T-cell (primary cell): ENCODE data around the gene CACNA1G. TPM values are rescaled to one million over a fixed set of nuclear protein-coding genes. Genes with fewer than 3 reads are reported as not detected.

Source experiments
- ATAC-seq, 4 experiments: fragments of 200-7000 bp in 3 of 4; fragments of 150-1000 bp in 1 of 4; cut with Tn5 transposase; replicated peaks in 1 of 4; 1 replicate in 3 of 4; 2 replicates in 1 of 4; pipeline ENCODE4 v1.10.0; 2021; ENCODE audit warnings: moderate library complexity in 3 of 4, mild to moderate bottlenecking in 2 of 4, moderate number of reproducible peaks in 1 of 4
- CTCF ChIA-PET, 2 donors: fragments of 300-600 bp; sonication (Branson Sonifier 250); formaldehyde crosslinking; loops; one replicate each; lab custom pipeline; 2022; ENCODE audit warnings: antibody characterized with exemption in 2 of 2; lab: Charles Lee
- POLR2A ChIA-PET, 2 donors: fragments of 300-600 bp; sonication (Branson Sonifier 250); formaldehyde crosslinking; loops; one replicate each; lab custom pipeline; 2022; ENCODE audit warnings: antibody characterized with exemption in 2 of 2; lab: Charles Lee
- DNase-seq, 35 experiments: peaks; one replicate each; pipeline versions ENCODE4 v3.0.0 to v3.0.0-alpha.2; 2013 to 2023
- H3K27ac ChIP-seq: one replicate; pipeline ENCODE4 v1.5.1; 2013; ENCODE audit warnings: low read length
- H3K27me3 ChIP-seq, 2 experiments: replicated peaks in 1 of 2; 1 replicate in 1 of 2; 2 replicates in 1 of 2; pipeline versions ENCODE4 v1.6.1 to v1.7.0; 2013; ENCODE audit warnings: low read length in 1 of 2, mixed read lengths in 1 of 2; ENCODE audit not compliant: control insufficient read depth in 2 of 2, insufficient read depth in 2 of 2; ENCODE audit errors: extremely low read depth in 1 of 2
- H3K36me3 ChIP-seq, 2 donors: 1 replicate in 1 of 2; 2 replicates in 1 of 2; pipeline versions ENCODE4 v1.6.1 to v1.7.0; 2013; ENCODE audit warnings: low read length in 1 of 2; ENCODE audit not compliant: control insufficient read depth in 2 of 2, insufficient read depth in 1 of 2; ENCODE audit errors: extremely low read depth in 1 of 2
- H3K4me1 ChIP-seq, 2 experiments: 1 replicate in 1 of 2; 2 replicates in 1 of 2; pipeline versions ENCODE4 v1.6.1 to v1.7.0; 2013; ENCODE audit warnings: low read length in 2 of 2, mixed read lengths in 1 of 2; ENCODE audit not compliant: insufficient read depth in 2 of 2, control insufficient read depth in 1 of 2; ENCODE audit errors: extremely low read depth in 1 of 2
- H3K4me3 ChIP-seq, 2 donors: 1 replicate in 1 of 2; 2 replicates in 1 of 2; pipeline versions ENCODE4 v1.5.1 to v1.7.0; 2013; ENCODE audit warnings: mild to moderate bottlenecking in 2 of 2, low read length in 1 of 2, moderate library complexity in 1 of 2; ENCODE audit not compliant: control insufficient read depth in 1 of 2; ENCODE audit errors: extremely low read depth in 1 of 2
- H3K9me3 ChIP-seq: 2 replicates; pipeline ENCODE4 v1.7.0; 2013
- H3K27ac Mint-ChIP-seq, 2 donors: one replicate each; pipeline ENCODE4 v1.8.0; 2020 to 2021; ENCODE audit warnings: mild to moderate bottlenecking in 2 of 2, mixed read lengths in 2 of 2
- H3K27me3 Mint-ChIP-seq, 2 donors: one replicate each; pipeline ENCODE4 v1.8.0; 2021 to 2022; ENCODE audit warnings: mixed read lengths in 2 of 2
- H3K36me3 Mint-ChIP-seq: one replicate; pipeline ENCODE4 v1.8.0; 2021; ENCODE audit warnings: mixed read lengths
- H3K4me1 Mint-ChIP-seq, 3 donors: one replicate each; pipeline ENCODE4 v1.8.0; 2020 to 2022; ENCODE audit warnings: mixed read lengths in 3 of 3, mild to moderate bottlenecking in 1 of 3
- H3K4me3 Mint-ChIP-seq, 3 donors: one replicate each; pipeline ENCODE4 v1.8.0; 2020 to 2022; ENCODE audit warnings: mild to moderate bottlenecking in 3 of 3, mixed read lengths in 3 of 3, moderate library complexity in 3 of 3
- H3K9me3 Mint-ChIP-seq, 3 donors: one replicate each; pipeline ENCODE4 v1.8.0; 2020 to 2022; ENCODE audit warnings: mixed read lengths in 3 of 3
- WGBS: methylation state at CpG from one replicate; pipeline ENCODE4 v1.1.5; 2013; ENCODE audit warnings: missing lambda C conversion rate; ENCODE audit not compliant: insufficient coverage; 5-methylcytosine and 5-hydroxymethylcytosine counted together
- total RNA-seq, 35 experiments: library from RNA in 6 of 35; stranded (reverse) in 6 of 35; fragments of 120-200 nt in 1 of 35; gene quantifications; one replicate each; pipeline versions ENCODE4 v1.2.1 to v1.2.4 and lab custom pipeline; 2013 to 2026

The CACNA1G gene
- total RNA-seq, 5 donors from 2014 or later (not counting 1 experiment from before 2014, with no cell fraction given): not detected

DNA sequence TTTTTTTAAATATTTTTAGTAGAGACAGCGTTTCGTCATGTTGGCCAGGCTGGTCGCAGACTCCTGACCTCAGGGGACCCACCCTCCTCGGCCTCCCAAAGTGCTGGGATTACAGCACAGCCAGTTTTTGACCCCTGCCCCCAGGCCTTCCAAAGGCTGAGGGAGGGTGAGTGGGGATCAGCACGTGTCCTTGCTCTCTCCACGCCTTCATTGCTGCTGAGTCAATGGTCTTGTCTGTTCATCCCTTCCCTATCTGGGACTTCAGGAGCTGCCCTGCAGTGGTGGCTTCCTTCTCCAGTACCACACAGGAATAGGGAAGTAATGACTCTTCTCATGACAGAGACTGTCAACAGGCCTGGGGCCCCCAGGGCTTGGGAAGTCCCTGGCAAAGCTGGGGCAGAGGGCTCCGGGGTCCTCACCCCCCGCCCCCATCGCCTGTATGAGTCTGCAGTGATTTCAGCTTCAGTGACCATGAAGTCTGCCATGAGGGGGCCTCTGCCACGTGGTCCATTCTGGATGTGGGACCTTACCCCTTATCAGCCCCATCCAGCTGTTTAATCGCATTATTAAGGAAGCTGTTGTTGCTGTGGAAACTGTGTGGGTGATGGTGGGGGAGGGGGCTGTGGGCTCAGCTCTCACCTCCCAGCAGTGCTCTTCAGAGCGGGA is 80.3 kb downstream of the CACNA1G start:
- ChIA-PET POLR2A (no interaction called here), CTCF (no interaction called here)
- 81% methylated on average over 8 of the region's 12 CpGs for WGBS
- ATAC-seq: no peak
- Histone ChIP-seq H3K9me3 (no peaks in the 10 kb centered on the region), H3K4me1 (no peaks in the 10 kb centered on the region), H3K4me3 (no peak overlapping the region), H3K27ac (no peak overlapping the region), H3K27me3 (peaks cover 0 to 68% of the 10 kb centered on the region in 2 experiments), H3K36me3 (no peaks in the 10 kb centered on the region)
- no peak for DNase-seq
- no peak overlapping the region for H3K4me3 Mint-ChIP-seq
- H3K36me3 Mint-ChIP-seq: no peaks in the 10 kb centered on the region
- no peaks in the 10 kb centered on the region for H3K4me1 Mint-ChIP-seq
- no peak overlapping the region for H3K27ac Mint-ChIP-seq
- no peaks in the 10 kb centered on the region for H3K9me3 Mint-ChIP-seq
- H3K27me3 Mint-ChIP-seq: peaks cover 28 to 47% of the 10 kb centered on the region in 2 donors

- DNase-seq (no peak), ATAC-seq (no peak)
- Mint-ChIP-seq H3K36me3 (no peaks in the 10 kb centered on the region), H3K4me1 (no peaks in the 10 kb centered on the region), H3K9me3 (no peaks in the 10 kb centered on the region), H3K27ac (no peak overlapping the region), H3K4me3 (no peak overlapping the region), H3K27me3 (peaks cover 26 to 46% of the 10 kb centered on the region in 2 donors)
- H3K27ac ChIP-seq: no peak overlapping the region
- H3K36me3 ChIP-seq: no peaks in the 10 kb centered on the region
- no peak overlapping the region for H3K4me3 ChIP-seq
- POLR2A ChIA-PET: no interaction called here
- H3K27me3 ChIP-seq: peaks cover 0 to 64% of the 10 kb centered on the region in 2 experiments
- WGBS: 67% methylated on average over 1 of the region's 3 CpGs
- CTCF ChIA-PET: no interaction called here
- H3K9me3 ChIP-seq: no peaks in the 10 kb centered on the region
- H3K4me1 ChIP-seq: no peaks in the 10 kb centered on the region
Observed at GRCh38 chr17:50641357-50641756, 80.8 kb downstream of the CACNA1G start.

DNA sequence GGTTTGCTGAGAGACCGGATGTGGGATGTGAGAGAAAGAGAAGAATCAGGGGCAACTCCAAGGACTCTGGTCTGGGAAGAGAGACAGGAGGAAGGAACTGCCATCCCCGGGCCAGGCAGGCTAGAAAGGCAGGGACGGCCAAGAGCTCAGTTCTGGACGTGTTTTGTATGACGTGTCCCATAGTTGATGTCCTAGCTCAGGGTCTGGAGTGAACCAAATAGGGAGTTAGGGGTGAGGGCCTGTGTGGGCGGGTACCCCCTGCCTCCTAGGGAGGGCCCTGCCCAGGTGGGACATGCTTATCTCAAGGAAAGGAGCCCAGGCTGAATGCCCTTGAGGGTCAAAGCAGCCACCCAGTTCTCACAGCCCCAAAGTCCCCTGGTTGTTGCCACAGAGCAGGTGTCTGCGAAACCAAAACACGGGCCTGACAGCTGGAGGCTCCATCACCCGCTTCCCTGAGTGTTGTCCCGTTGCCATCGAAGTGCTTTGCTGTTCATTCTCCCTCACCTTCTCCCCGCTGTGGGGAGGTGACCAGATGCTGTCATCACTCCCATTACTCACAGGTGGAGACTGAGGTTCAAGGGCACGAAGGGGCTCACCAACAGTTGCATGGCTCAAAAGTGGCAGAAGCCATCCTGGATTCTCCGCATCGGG is 81.7 kb downstream of the CACNA1G start:
- Mint-ChIP-seq H3K9me3 (no peaks in the 10 kb centered on the region), H3K27me3 (peaks cover 24 to 40% of the 10 kb centered on the region in 2 donors), H3K4me1 (no peaks in the 10 kb centered on the region), H3K27ac (no peak overlapping the region), H3K36me3 (no peaks in the 10 kb centered on the region), H3K4me3 (no peak overlapping the region)
- H3K27me3 ChIP-seq: peaks cover 0 to 58% of the 10 kb centered on the region in 2 experiments
- H3K4me3 ChIP-seq: no peak overlapping the region
- ChIA-PET POLR2A (no interaction called here), CTCF (interaction anchor here in 1 of 2 donors (0.7 kb wide), 1 partner anchor 441 kb away, joined by 3 read pairs; no protein-coding TSS in a partner anchor)
- H3K36me3 ChIP-seq: no peaks in the 10 kb centered on the region
- H3K9me3 ChIP-seq: no peaks in the 10 kb centered on the region
- ATAC-seq (no peak), DNase-seq (no peak)
- H3K27ac ChIP-seq: no peak overlapping the region
- H3K4me1 ChIP-seq: no peaks in the 10 kb centered on the region
- WGBS: 88% methylated on average over 8 of the region's 15 CpGs

GRCh38 chr17:50642722-50643656 is 82.5 kb downstream of the CACNA1G start:
- Histone ChIP-seq H3K4me3 (no peak overlapping the region), H3K27me3 (peaks cover 0 to 54% of the 10 kb centered on the region in 2 experiments), H3K4me1 (no peaks in the 10 kb centered on the region), H3K36me3 (no peaks in the 10 kb centered on the region), H3K9me3 (no peaks in the 10 kb centered on the region), H3K27ac (no peak overlapping the region)
- no peak for DNase-seq
- Mint-ChIP-seq H3K4me3 (no peak overlapping the region), H3K4me1 (no peaks in the 10 kb centered on the region), H3K9me3 (no peaks in the 10 kb centered on the region), H3K27ac (no peak overlapping the region), H3K36me3 (no peaks in the 10 kb centered on the region), H3K27me3 (peaks cover 19 to 32% of the 10 kb centered on the region in 2 donors)
- ATAC-seq: no peak
- CTCF ChIA-PET: no interaction called here
- POLR2A ChIA-PET: no interaction called here
- 86% methylated on average over 7 of the region's 10 CpGs for WGBS

DNA sequence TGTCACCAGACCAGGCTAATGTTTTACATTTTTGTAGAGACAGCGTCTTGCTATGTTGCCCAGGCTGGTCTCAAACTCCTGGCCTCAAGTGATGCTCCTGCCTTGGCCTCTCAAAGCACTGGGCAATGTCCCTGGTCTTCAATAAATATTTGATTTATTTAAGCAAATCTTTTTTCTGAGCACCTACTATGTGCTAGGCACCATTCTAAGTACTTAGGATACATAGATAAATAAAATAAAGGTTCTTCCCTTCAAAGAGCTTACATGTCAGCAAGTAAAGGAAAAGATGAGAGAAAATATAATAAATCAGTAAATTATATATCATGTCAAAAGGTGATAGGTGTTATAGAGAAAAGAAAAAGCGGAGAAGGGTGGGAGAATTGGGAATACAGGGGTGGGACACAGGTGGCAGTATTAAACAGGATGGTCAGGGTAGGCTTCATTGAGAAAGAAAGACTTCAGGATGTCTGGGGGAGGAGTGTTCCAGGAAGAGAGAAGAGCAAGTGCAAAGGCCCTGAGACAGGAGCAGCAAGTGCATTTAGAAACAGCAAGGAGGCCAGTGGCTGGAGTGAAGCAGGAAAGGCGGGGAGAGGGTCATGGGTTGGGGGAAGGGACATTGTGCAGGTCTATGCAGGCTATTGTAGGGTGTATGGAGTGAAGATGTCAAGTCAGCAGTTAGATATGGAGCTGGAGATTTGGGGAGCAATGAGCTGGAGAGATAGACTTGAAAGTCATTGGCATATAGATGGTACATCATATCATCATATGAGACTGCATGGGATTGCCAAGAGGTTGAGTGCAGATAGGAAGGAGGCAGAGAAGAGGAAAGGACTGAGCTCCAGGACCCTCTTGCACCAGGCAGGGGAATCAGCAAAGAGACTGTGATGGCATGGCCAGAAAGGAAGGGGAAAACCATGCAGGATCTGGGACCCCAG is 85.5 kb downstream of the CACNA1G start:
- ChIA-PET POLR2A (no interaction called here), CTCF (interaction anchor here in 1 of 2 donors (0.7 kb wide), 1 partner anchor 13 kb away, joined by 3 read pairs; no protein-coding TSS in a partner anchor)
- no peaks in the 10 kb centered on the region for H3K9me3 ChIP-seq
- no peak overlapping the region for H3K4me3 ChIP-seq
- 100% methylated on average over 2 of the region's 3 CpGs for WGBS
- H3K27me3 ChIP-seq: peaks cover 0 to 25% of the 10 kb centered on the region in 2 experiments
- H3K27ac ChIP-seq: no peak overlapping the region
- H3K27me3 Mint-ChIP-seq: peaks cover 14 to 21% of the 10 kb centered on the region in 2 donors
- no peaks in the 10 kb centered on the region for H3K9me3 Mint-ChIP-seq
- H3K4me1 Mint-ChIP-seq: no peaks in the 10 kb centered on the region
- DNase-seq (no peak), ATAC-seq (no peak)
- no peak overlapping the region for H3K4me3 Mint-ChIP-seq
- H3K4me1 ChIP-seq: no peaks in the 10 kb centered on the region
- no peaks in the 10 kb centered on the region for H3K36me3 ChIP-seq
- no peaks in the 10 kb centered on the region for H3K36me3 Mint-ChIP-seq
- H3K27ac Mint-ChIP-seq: no peak overlapping the region
